ENCODE measurements around the gene CBLIF. TPM values are rescaled to one million over a fixed set of nuclear protein-coding genes. Genes with fewer than 3 reads are reported as not detected.
"Not testable (repeated sequence)": the region's sequence is repeated elsewhere in the genome, so short reads cannot be mapped to it uniquely, and the experiment has no call there.

Gene CBLIF
- total RNA-seq, 1 donor from 2014 or later = 54.6 TPM

- H3K9me3 Mint-ChIP-seq = no peaks in the 10 kb centered on the region
Observed at GRCh38 chr11:59792507-59792906, 52.8 kb downstream of the CBLIF start.

GRCh38 chr11:59791639-59792038 is 53.7 kb downstream of the CBLIF start:
- H3K9me3 Mint-ChIP-seq = no peaks in the 10 kb centered on the region
- H3K36me3 Mint-ChIP-seq = peaks cover 24% of the 10 kb centered on the region
- no peak for TF ChIP-seq CTCF (conservative IDR thresholded peaks at IDR 0.05)
- no peaks in the 10 kb centered on the region for H3K27me3 Mint-ChIP-seq
- DNase-seq (ENCODE audit: extremely low spot score, unreplicated experiment) = no peak
- no peak overlapping the region for H3K4me3 Mint-ChIP-seq
- no peak overlapping the region for H3K27ac Mint-ChIP-seq
- peaks cover 5% of the 10 kb centered on the region for H3K4me1 Mint-ChIP-seq (ENCODE audit: unreplicated experiment)

More at GRCh38 chr11:59792507-59792906, 52.8 kb downstream of the CBLIF start:
- Mint-ChIP-seq H3K27ac (no peak overlapping the region), H3K4me3 (no peak overlapping the region), H3K36me3 (peaks cover 21% of the 10 kb centered on the region), H3K27me3 (no peaks in the 10 kb centered on the region), H3K4me1 (ENCODE audit: unreplicated experiment) (no peaks in the 10 kb centered on the region)
- no peak for TF ChIP-seq CTCF (conservative IDR thresholded peaks at IDR 0.05)
- DNase-seq (ENCODE audit: extremely low spot score, unreplicated experiment) = no peak

GRCh38 chr11:59787816-59788215 is 57.5 kb downstream of the CBLIF start:
- Mint-ChIP-seq H3K9me3 (peaks cover 5% of the 10 kb centered on the region), H3K36me3 (peaks cover 18% of the 10 kb centered on the region), H3K27ac (no peak overlapping the region), H3K4me3 (no peak overlapping the region), H3K4me1 (ENCODE audit: unreplicated experiment) (peaks cover 5% of the 10 kb centered on the region), H3K27me3 (no peaks in the 10 kb centered on the region)
- no peak for DNase-seq (ENCODE audit: extremely low spot score, unreplicated experiment)
- TF ChIP-seq CTCF (conservative IDR thresholded peaks at IDR 0.05) = no peak

- Mint-ChIP-seq H3K4me3 (no peak overlapping the region), H3K27ac (peak overlapping the region; percentile 80), H3K4me1 (ENCODE audit: unreplicated experiment) (peaks cover 5% of the 10 kb centered on the region), H3K27me3 (no peaks in the 10 kb centered on the region), H3K9me3 (peaks cover 5% of the 10 kb centered on the region), H3K36me3 (peaks cover 15% of the 10 kb centered on the region)
- DNase-seq (ENCODE audit: extremely low spot score, unreplicated experiment) = no peak
- no peak for TF ChIP-seq CTCF (conservative IDR thresholded peaks at IDR 0.05)
Observed at GRCh38 chr11:59787255-59787588, 58.1 kb downstream of the CBLIF start.

- Mint-ChIP-seq H3K36me3 (peaks cover 9% of the 10 kb centered on the region), H3K4me1 (ENCODE audit: unreplicated experiment) (peaks cover 5% of the 10 kb centered on the region), H3K9me3 (peaks cover 5% of the 10 kb centered on the region), H3K4me3 (no peak overlapping the region), H3K27ac (no peak overlapping the region), H3K27me3 (no peaks in the 10 kb centered on the region)
- DNase-seq (ENCODE audit: extremely low spot score, unreplicated experiment) = no peak
- TF ChIP-seq CTCF (conservative IDR thresholded peaks at IDR 0.05) = no peak
Observed at GRCh38 chr11:59785818-59786217, 59.5 kb downstream of the CBLIF start.

GRCh38 chr11:59784441-59784840 is 60.9 kb downstream of the CBLIF start:
- not testable (repeated sequence) for H3K27ac Mint-ChIP-seq; H3K4me1 Mint-ChIP-seq (ENCODE audit: unreplicated experiment); H3K27me3 Mint-ChIP-seq; H3K4me3 Mint-ChIP-seq; H3K9me3 Mint-ChIP-seq; DNase-seq (ENCODE audit: extremely low spot score, unreplicated experiment)
- peaks cover 11% of the 10 kb centered on the region for H3K36me3 Mint-ChIP-seq

All from type B pancreatic cell (in vitro differentiated cells).